Endodermal cell (in vitro differentiated cells): Measurements from ENCODE around the gene DCDC2. TPM values are rescaled to one million over a fixed set of nuclear protein-coding genes. Genes with fewer than 3 reads are reported as not detected.

Experiments
- DNase-seq: peaks from one replicate; pipeline ENCODE4 v3.0.0-alpha.2; 2017
- H3K27ac ChIP-seq: 2 replicates; pipeline ENCODE4 v1.5.1; 2013; ENCODE audit warnings: mild to moderate bottlenecking, low read depth, low read length, moderate library complexity
- H3K27me3 ChIP-seq: 2 replicates; pipeline ENCODE4 v1.6.1; 2013; ENCODE audit warnings: mild to moderate bottlenecking, low read length, moderate library complexity; ENCODE audit not compliant: insufficient read depth, control insufficient read depth, poor library complexity, severe bottlenecking
- H3K36me3 ChIP-seq: 2 replicates; pipeline ENCODE4 v1.7.0; 2013; ENCODE audit warnings: mild to moderate bottlenecking, low read length, moderate library complexity; ENCODE audit not compliant: control insufficient read depth, insufficient read depth
- H3K4me1 ChIP-seq: one replicate; pipeline ENCODE4 v1.7.0; 2013; ENCODE audit warnings: low read length; ENCODE audit not compliant: control insufficient read depth, insufficient read depth
- H3K4me3 ChIP-seq: 2 replicates; pipeline ENCODE4 v1.5.1; 2013; ENCODE audit warnings: mild to moderate bottlenecking, low read length, moderate library complexity
- H3K9ac ChIP-seq: 2 replicates; pipeline ENCODE4 v1.6.1; 2013; ENCODE audit warnings: mild to moderate bottlenecking, low read length, moderate library complexity; ENCODE audit not compliant: poor library complexity, severe bottlenecking; ENCODE audit errors: extremely low read depth
- H3K9me3 ChIP-seq: 2 replicates; pipeline ENCODE4 v1.6.1; 2013; ENCODE audit warnings: mild to moderate bottlenecking, low read length, moderate library complexity; ENCODE audit not compliant: control insufficient read depth
- H3K27ac Mint-ChIP-seq: 2 replicates; pipeline ENCODE4 v1.8.0; 2020; ENCODE audit warnings: mixed read lengths
- H3K27me3 Mint-ChIP-seq: 2 replicates; pipeline ENCODE4 v1.8.0; 2021; ENCODE audit warnings: mild to moderate bottlenecking, mixed read lengths; ENCODE audit not compliant: insufficient read depth
- H3K36me3 Mint-ChIP-seq: 2 replicates; pipeline ENCODE4 v1.8.0; 2020; ENCODE audit warnings: low read depth, mixed read lengths
- H3K4me1 Mint-ChIP-seq: 2 replicates; pipeline ENCODE4 v1.8.0; 2020; ENCODE audit warnings: mixed read lengths
- H3K4me3 Mint-ChIP-seq: 2 replicates; pipeline ENCODE4 v1.8.0; 2020; ENCODE audit warnings: mild to moderate bottlenecking, moderate library complexity, mixed read lengths
- H3K9me3 Mint-ChIP-seq: 2 replicates; pipeline ENCODE4 v1.8.0; 2020; ENCODE audit warnings: mild to moderate bottlenecking, mixed read lengths
- WGBS, 2 experiments: methylation state at CpG; one replicate each; pipeline versions ENCODE4 v1.1.5 to v1.1.7; 2013; ENCODE audit warnings: missing lambda C conversion rate in 2 of 2, mixed read lengths in 1 of 2; ENCODE audit not compliant: insufficient coverage in 1 of 2, insufficient read length in 1 of 2; 5-methylcytosine and 5-hydroxymethylcytosine counted together
- total RNA-seq, 2 donors: library from RNA; stranded (reverse); fragmentation: NEBNext Ultra II Directional in 1 of 2; extraction: Animal tissue kit (Norgen Biotek cat#: 25700) in 1 of 2; gene quantifications; 2 replicates in 1 of 2; 3 replicates in 1 of 2; pipeline ENCODE4 v1.2.1, GENCODE V29; 2021
- TF ChIP-seq, protein P1 (sequence below): fragments of 200-600 bp; sonication (generic); conservative IDR thresholded peaks from 2 replicates; pipeline ENCODE4 v1.5.0; 2021; ENCODE audit warnings: antibody characterized with exemption, mild to moderate bottlenecking

Gene DCDC2
- total RNA-seq, 2 donors from 2014 or later, result 0.49 to 1.4 TPM

GRCh38 chr6:24193364-24193763 lies 164.5 kb downstream of the DCDC2 start:
- H3K9me3 Mint-ChIP-seq, result peaks cover 4% of the 10 kb centered on the region
- no peak overlapping the region for H3K27ac ChIP-seq
- peaks cover 2% of the 10 kb centered on the region for H3K4me1 Mint-ChIP-seq
- no peak for DNase-seq
- H3K4me3 ChIP-seq, result no peak overlapping the region
- H3K27me3 Mint-ChIP-seq, result no peaks in the 10 kb centered on the region
- H3K4me3 Mint-ChIP-seq, result no peak overlapping the region
- no peaks in the 10 kb centered on the region for H3K4me1 ChIP-seq
- no peaks in the 10 kb centered on the region for H3K27me3 ChIP-seq
- H3K9me3 ChIP-seq, result no peaks in the 10 kb centered on the region
- no peak overlapping the region for H3K27ac Mint-ChIP-seq
- no peak overlapping the region for H3K9ac ChIP-seq
- no peaks in the 10 kb centered on the region for H3K36me3 ChIP-seq
- TF ChIP-seq, protein P1, sequence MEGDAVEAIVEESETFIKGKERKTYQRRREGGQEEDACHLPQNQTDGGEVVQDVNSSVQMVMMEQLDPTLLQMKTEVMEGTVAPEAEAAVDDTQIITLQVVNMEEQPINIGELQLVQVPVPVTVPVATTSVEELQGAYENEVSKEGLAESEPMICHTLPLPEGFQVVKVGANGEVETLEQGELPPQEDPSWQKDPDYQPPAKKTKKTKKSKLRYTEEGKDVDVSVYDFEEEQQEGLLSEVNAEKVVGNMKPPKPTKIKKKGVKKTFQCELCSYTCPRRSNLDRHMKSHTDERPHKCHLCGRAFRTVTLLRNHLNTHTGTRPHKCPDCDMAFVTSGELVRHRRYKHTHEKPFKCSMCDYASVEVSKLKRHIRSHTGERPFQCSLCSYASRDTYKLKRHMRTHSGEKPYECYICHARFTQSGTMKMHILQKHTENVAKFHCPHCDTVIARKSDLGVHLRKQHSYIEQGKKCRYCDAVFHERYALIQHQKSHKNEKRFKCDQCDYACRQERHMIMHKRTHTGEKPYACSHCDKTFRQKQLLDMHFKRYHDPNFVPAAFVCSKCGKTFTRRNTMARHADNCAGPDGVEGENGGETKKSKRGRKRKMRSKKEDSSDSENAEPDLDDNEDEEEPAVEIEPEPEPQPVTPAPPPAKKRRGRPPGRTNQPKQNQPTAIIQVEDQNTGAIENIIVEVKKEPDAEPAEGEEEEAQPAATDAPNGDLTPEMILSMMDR, result no peak
- H3K36me3 Mint-ChIP-seq, result no peaks in the 10 kb centered on the region

- no peak overlapping the region for H3K27ac ChIP-seq
- Mint-ChIP-seq H3K9me3 (peaks cover 4% of the 10 kb centered on the region), H3K27ac (no peak overlapping the region), H3K36me3 (no peaks in the 10 kb centered on the region), H3K4me1 (peaks cover 2% of the 10 kb centered on the region), H3K27me3 (no peaks in the 10 kb centered on the region), H3K4me3 (no peak overlapping the region)
- TF ChIP-seq, protein P1, result no peak
- H3K4me1 ChIP-seq, result no peaks in the 10 kb centered on the region
- H3K36me3 ChIP-seq, result no peaks in the 10 kb centered on the region
- no peak overlapping the region for H3K4me3 ChIP-seq
- 43 to 50% methylated on average over 2 of the region's 2 CpGs for WGBS, 2 experiments
- H3K27me3 ChIP-seq, result no peaks in the 10 kb centered on the region
- no peak overlapping the region for H3K9ac ChIP-seq
- H3K9me3 ChIP-seq, result no peaks in the 10 kb centered on the region
- no peak for DNase-seq
These were observed 166.5 kb downstream of the DCDC2 start for GRCh38 chr6:24191346-24191745.

DNA sequence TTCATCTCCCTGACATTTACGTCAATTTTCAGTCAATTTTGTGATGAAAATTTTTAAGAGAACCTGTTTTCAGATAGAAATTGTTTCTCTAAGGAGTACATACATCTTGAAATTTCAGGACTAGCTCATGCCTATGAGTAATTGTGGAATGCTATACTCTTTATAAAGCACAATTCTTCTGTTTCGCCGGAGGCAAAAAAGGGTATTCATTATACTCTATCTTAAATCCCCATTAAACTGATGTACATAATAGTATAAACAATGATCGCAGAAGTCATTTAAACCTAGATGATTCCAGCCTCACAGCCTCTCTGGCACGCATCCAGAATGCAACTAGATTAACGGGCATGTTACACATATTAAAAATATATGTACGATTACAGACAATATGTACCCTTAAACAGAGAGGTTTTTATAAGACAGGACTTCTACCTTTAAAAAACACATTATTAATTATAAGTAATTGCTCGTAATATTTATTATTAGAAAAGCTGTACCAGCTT lies 169.2 kb downstream of the DCDC2 start:
- H3K27me3 ChIP-seq, result no peaks in the 10 kb centered on the region
- 89 to 100% methylated on average over 1 to 8 of the region's 8 CpGs for WGBS, 2 experiments
- DNase-seq, result no peak
- H3K4me1 ChIP-seq, result no peaks in the 10 kb centered on the region
- Mint-ChIP-seq H3K4me3 (no peak overlapping the region), H3K4me1 (no peaks in the 10 kb centered on the region), H3K27me3 (no peaks in the 10 kb centered on the region), H3K36me3 (no peaks in the 10 kb centered on the region), H3K9me3 (peaks cover 11% of the 10 kb centered on the region), H3K27ac (no peak overlapping the region)
- H3K9me3 ChIP-seq, result no peaks in the 10 kb centered on the region
- no peak overlapping the region for H3K27ac ChIP-seq
- TF ChIP-seq, protein P1, result no peak
- no peaks in the 10 kb centered on the region for H3K36me3 ChIP-seq
- H3K4me3 ChIP-seq, result no peak overlapping the region
- no peak overlapping the region for H3K9ac ChIP-seq
